SK-N-SH treated with all-trans-retinoic acid at 6 μM for 48 hours (cell line): ENCODE data around the gene ITPR3.

ENCODE experiments used
- ATAC-seq: fragments of 200-7000 bp; cut with Tn5 transposase; 3 replicates; pipeline ENCODE4 v1.9.1; 2020; ENCODE audit warnings: mild to moderate bottlenecking, moderate library complexity
- ARNTL ChIP-seq: fragments of 450-650 bp; formaldehyde crosslinking; IDR thresholded peaks from 2 replicates; pipeline ENCODE4 v1.5.0; 2020; ENCODE audit warnings: low read depth, mild to moderate bottlenecking, moderate library complexity, borderline replicate concordance
- BACH2 ChIP-seq: fragments of 250-450 bp; sonication (Bioruptor Pico); IDR thresholded peaks from 2 replicates; pipeline ENCODE4 v1.9.0; 2021; ENCODE audit warnings: mild to moderate bottlenecking, borderline replicate concordance
- CSDC2 ChIP-seq: fragments of 250-450 bp; sonication (Bioruptor Pico); IDR thresholded peaks from 2 replicates; pipeline ENCODE4 v1.5.0; 2020; ENCODE audit warnings: mild to moderate bottlenecking, moderate library complexity
- ESRRG ChIP-seq: fragments of 250-450 bp; sonication (Bioruptor Pico); IDR thresholded peaks from 2 replicates; pipeline ENCODE4 v1.6.1; 2021; ENCODE audit warnings: mild to moderate bottlenecking
- ISL1 ChIP-seq: fragments of 250-450 bp; sonication (Bioruptor Pico); IDR thresholded peaks from 2 replicates; pipeline ENCODE4 v2.1.2; 2022; ENCODE audit warnings: mild to moderate bottlenecking, moderate library complexity
- POU6F1 ChIP-seq: fragments of 250-450 bp; sonication (Bioruptor Pico); IDR thresholded peaks from 2 replicates; pipeline ENCODE4 v1.8.0; 2021; ENCODE audit warnings: low read depth, mild to moderate bottlenecking, moderate library complexity, borderline replicate concordance
- PPARA ChIP-seq: fragments of 250-450 bp; sonication (Bioruptor Pico); IDR thresholded peaks from 2 replicates; pipeline ENCODE4 v1.5.0; 2020; ENCODE audit warnings: mild to moderate bottlenecking, borderline replicate concordance
- SNAI2 ChIP-seq: fragments of 250-450 bp; sonication (Bioruptor Pico); IDR thresholded peaks from 2 replicates; pipeline ENCODE4 v1.5.0; 2020; ENCODE audit warnings: mild to moderate bottlenecking, moderate library complexity
- TCF4 ChIP-seq: fragments of 250-450 bp; sonication (Bioruptor Pico); IDR thresholded peaks from 2 replicates; pipeline ENCODE4 v1.8.0; 2021; ENCODE audit warnings: mild to moderate bottlenecking, moderate library complexity, borderline replicate concordance
- ZC3H10 ChIP-seq: fragments of 250-450 bp; sonication (Bioruptor Pico); IDR thresholded peaks from 2 replicates; pipeline ENCODE4 v1.5.1; 2021; ENCODE audit warnings: mild to moderate bottlenecking, moderate library complexity
- ZFP3 ChIP-seq: fragments of 250-450 bp; sonication (Bioruptor Pico); IDR thresholded peaks from 2 replicates; pipeline ENCODE4 v1.5.0; 2020; ENCODE audit warnings: mild to moderate bottlenecking, moderate library complexity
- ZFP30 ChIP-seq: fragments of 450-650 bp; formaldehyde crosslinking; IDR thresholded peaks from 2 replicates; pipeline ENCODE4 v1.5.0; 2022; ENCODE audit warnings: mild to moderate bottlenecking, moderate library complexity
- ZNF565 ChIP-seq: fragments of 450-650 bp; formaldehyde crosslinking; conservative IDR thresholded peaks from 2 replicates; pipeline ENCODE4 v1.5.0; 2020; ENCODE audit warnings: low read depth, mild to moderate bottlenecking, moderate library complexity
- ZNF70 ChIP-seq: fragments of 450-650 bp; formaldehyde crosslinking; IDR thresholded peaks from 2 replicates; pipeline ENCODE4 v1.5.0; 2020; ENCODE audit warnings: mild to moderate bottlenecking, moderate library complexity
- ZNF8 ChIP-seq: fragments of 450-650 bp; formaldehyde crosslinking; IDR thresholded peaks from 2 replicates; pipeline ENCODE4 v1.5.0; 2020; ENCODE audit warnings: mild to moderate bottlenecking, moderate library complexity
- TF ChIP-seq, protein P1 (sequence below): fragments of 250-450 bp; sonication (Bioruptor Pico); IDR thresholded peaks from 2 replicates; pipeline ENCODE4 v1.5.1; 2021; ENCODE audit warnings: mild to moderate bottlenecking, moderate library complexity
- TF ChIP-seq, protein P2 (sequence below): fragments of 250-450 bp; sonication (Bioruptor Pico); IDR thresholded peaks from 2 replicates; pipeline ENCODE4 v1.5.1; 2020; ENCODE audit warnings: low read depth, mild to moderate bottlenecking, moderate library complexity
- TF ChIP-seq, protein P3 (sequence below): fragments of 250-450 bp; sonication (Bioruptor Pico); IDR thresholded peaks from 2 replicates; pipeline ENCODE4 v1.5.0; 2020; ENCODE audit warnings: mild to moderate bottlenecking, moderate library complexity
- TF ChIP-seq, protein P4 (sequence below): fragments of 250-450 bp; sonication (Bioruptor Pico); IDR thresholded peaks from 2 replicates; pipeline ENCODE4 v1.8.0; 2020; ENCODE audit warnings: mild to moderate bottlenecking, moderate library complexity, borderline replicate concordance

The ITPR3 gene

DNA sequence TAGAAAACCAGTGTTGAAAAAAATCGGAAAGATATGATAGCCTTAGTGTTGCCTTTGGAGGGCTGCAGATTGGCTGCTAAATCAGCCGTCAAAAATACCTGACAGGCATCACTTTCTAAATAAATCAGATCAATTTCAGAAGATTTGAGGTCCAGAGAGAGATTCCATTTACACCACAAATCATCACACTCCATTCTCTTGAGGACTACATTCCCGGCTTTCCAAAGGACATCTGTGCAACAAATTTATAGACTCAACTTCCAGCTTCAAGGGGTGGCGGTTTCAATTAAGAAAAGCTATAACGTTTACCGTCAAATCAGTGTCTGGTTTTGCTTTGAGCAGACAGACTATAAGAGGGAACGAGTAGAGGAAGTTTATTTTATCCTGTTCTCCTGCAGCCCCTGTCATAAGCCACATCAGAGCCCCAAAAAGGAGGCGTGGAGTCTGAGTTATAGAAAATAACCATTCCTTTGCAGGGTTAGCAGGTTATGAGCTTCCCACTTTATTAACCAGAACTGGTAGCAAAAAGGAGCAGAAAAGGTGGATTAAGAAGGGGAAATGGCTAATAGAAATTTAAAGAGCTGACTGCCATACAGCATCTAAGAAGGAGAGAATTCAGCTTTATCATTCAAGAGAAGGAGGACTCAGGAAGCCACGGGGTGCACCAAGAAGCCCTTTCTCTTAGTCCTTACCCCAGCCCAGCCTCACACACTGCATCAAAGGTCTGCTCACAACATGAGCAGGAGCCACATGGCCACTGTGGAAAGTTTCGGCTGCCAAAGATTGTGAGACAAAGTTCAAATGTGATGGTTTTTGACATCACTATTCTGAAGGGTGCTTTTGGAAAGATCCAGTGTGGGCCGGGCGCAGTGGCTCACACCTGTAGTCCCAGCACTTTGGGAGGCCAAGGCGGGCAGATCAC lies 103.2 kb downstream of the ITPR3 start:
- ATAC-seq = no peak
- no peak for TF ChIP-seq ISL1 (CRISPR knock-in tag)

DNA sequence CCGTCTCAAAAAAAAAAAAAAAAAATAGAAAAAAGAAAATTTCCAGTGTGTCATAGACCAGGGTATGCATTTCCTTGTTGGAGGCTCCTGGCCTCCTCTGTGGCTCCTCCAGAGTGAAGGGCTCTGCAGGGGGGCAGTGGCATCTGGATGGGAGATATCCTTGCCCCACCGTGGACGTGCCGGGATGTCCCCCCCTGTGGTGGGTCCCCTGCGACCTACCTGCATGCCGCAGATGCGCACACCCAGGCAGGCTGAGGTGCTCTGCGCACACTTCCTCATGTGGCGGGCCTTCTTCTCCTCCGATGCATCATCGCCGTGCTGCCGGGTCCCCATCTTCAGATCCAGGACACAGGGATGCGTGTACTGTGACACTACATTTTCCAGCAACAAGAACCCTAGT lies 104.1 kb downstream of the ITPR3 start:
- TF ChIP-seq, protein P1, sequence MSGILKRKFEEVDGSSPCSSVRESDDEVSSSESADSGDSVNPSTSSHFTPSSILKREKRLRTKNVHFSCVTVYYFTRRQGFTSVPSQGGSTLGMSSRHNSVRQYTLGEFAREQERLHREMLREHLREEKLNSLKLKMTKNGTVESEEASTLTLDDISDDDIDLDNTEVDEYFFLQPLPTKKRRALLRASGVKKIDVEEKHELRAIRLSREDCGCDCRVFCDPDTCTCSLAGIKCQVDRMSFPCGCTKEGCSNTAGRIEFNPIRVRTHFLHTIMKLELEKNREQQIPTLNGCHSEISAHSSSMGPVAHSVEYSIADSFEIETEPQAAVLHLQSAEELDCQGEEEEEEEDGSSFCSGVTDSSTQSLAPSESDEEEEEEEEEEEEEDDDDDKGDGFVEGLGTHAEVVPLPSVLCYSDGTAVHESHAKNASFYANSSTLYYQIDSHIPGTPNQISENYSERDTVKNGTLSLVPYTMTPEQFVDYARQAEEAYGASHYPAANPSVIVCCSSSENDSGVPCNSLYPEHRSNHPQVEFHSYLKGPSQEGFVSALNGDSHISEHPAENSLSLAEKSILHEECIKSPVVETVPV (CRISPR knock-in tag) = no peak
- TF ChIP-seq, protein P2, sequence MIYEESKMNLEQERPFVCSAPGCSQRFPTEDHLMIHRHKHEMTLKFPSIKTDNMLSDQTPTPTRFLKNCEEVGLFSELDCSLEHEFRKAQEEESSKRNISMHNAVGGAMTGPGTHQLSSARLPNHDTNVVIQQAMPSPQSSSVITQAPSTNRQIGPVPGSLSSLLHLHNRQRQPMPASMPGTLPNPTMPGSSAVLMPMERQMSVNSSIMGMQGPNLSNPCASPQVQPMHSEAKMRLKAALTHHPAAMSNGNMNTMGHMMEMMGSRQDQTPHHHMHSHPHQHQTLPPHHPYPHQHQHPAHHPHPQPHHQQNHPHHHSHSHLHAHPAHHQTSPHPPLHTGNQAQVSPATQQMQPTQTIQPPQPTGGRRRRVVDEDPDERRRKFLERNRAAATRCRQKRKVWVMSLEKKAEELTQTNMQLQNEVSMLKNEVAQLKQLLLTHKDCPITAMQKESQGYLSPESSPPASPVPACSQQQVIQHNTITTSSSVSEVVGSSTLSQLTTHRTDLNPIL (CRISPR knock-in tag) = no peak
- TF ChIP-seq CSDC2 (CRISPR knock-in tag) = no peak
- TF ChIP-seq ARNTL (CRISPR knock-in tag) = no peak
- no peak for TF ChIP-seq ZC3H10 (CRISPR knock-in tag)
- no peak for TF ChIP-seq BACH2 (CRISPR knock-in tag)
- TF ChIP-seq ZNF70 (CRISPR knock-in tag) = no peak
- TF ChIP-seq, protein P3, sequence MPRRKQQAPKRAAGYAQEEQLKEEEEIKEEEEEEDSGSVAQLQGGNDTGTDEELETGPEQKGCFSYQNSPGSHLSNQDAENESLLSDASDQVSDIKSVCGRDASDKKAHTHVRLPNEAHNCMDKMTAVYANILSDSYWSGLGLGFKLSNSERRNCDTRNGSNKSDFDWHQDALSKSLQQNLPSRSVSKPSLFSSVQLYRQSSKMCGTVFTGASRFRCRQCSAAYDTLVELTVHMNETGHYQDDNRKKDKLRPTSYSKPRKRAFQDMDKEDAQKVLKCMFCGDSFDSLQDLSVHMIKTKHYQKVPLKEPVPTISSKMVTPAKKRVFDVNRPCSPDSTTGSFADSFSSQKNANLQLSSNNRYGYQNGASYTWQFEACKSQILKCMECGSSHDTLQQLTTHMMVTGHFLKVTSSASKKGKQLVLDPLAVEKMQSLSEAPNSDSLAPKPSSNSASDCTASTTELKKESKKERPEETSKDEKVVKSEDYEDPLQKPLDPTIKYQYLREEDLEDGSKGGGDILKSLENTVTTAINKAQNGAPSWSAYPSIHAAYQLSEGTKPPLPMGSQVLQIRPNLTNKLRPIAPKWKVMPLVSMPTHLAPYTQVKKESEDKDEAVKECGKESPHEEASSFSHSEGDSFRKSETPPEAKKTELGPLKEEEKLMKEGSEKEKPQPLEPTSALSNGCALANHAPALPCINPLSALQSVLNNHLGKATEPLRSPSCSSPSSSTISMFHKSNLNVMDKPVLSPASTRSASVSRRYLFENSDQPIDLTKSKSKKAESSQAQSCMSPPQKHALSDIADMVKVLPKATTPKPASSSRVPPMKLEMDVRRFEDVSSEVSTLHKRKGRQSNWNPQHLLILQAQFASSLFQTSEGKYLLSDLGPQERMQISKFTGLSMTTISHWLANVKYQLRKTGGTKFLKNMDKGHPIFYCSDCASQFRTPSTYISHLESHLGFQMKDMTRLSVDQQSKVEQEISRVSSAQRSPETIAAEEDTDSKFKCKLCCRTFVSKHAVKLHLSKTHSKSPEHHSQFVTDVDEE (CRISPR knock-in tag) = no peak
- no peak for TF ChIP-seq TCF4 (CRISPR knock-in tag)
- TF ChIP-seq, protein P4, sequence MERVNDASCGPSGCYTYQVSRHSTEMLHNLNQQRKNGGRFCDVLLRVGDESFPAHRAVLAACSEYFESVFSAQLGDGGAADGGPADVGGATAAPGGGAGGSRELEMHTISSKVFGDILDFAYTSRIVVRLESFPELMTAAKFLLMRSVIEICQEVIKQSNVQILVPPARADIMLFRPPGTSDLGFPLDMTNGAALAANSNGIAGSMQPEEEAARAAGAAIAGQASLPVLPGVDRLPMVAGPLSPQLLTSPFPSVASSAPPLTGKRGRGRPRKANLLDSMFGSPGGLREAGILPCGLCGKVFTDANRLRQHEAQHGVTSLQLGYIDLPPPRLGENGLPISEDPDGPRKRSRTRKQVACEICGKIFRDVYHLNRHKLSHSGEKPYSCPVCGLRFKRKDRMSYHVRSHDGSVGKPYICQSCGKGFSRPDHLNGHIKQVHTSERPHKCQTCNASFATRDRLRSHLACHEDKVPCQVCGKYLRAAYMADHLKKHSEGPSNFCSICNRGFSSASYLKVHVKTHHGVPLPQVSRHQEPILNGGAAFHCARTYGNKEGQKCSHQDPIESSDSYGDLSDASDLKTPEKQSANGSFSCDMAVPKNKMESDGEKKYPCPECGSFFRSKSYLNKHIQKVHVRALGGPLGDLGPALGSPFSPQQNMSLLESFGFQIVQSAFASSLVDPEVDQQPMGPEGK = no peak
- TF ChIP-seq ZFP3 (CRISPR knock-in tag) = no peak
- TF ChIP-seq ESRRG = no peak
- no peak for ATAC-seq

- ATAC-seq = no peak
- TF ChIP-seq BACH2 (CRISPR knock-in tag) (no peak), ZNF8 (CRISPR knock-in tag) (no peak), ISL1 (CRISPR knock-in tag) (no peak), SNAI2 (CRISPR knock-in tag) (no peak), PPARA (CRISPR knock-in tag) (no peak), ARNTL (CRISPR knock-in tag) (no peak), ZFP3 (CRISPR knock-in tag) (no peak), TCF4 (CRISPR knock-in tag) (no peak), ESRRG (no peak), ZNF70 (CRISPR knock-in tag) (no peak), ZNF565 (no peak), ZFP30 (CRISPR knock-in tag) (no peak), POU6F1 (CRISPR knock-in tag) (no peak)
- TF ChIP-seq, protein P3 (CRISPR knock-in tag) = no peak
- TF ChIP-seq, protein P2 (CRISPR knock-in tag) = no peak
- TF ChIP-seq, protein P1 (CRISPR knock-in tag) = no peak
These were observed 105.0 kb downstream of the ITPR3 start for GRCh38 chr6:33725891-33726673.
